Kidney tubule cell (primary cell): Measurements from ENCODE around the gene AFDN.
A peak's percentile ranks its signal among the peaks of the same experiment; 100 is the strongest.
"Not testable (repeated sequence)": the region's sequence is repeated elsewhere in the genome, so short reads cannot be mapped to it uniquely, and the experiment has no call there.

Experiments used
- DNase-seq: peaks from one replicate; pipeline ENCODE4 v3.0.0-alpha.2; 2018; ENCODE audit warnings: low spot score

The AFDN gene

GRCh38 chr6:167953551-167953950, 126.8 kb downstream of the AFDN start:
- DNase-seq = no peak

- DNase-seq = no peak
Observed at GRCh38 chr6:167954151-167954550, 127.4 kb downstream of the AFDN start.

GRCh38 chr6:167956491-167956890, 129.8 kb downstream of the AFDN start:
- DNase-seq = peak; percentile 84

GRCh38 chr6:167956983-167957492, 130.3 kb downstream of the AFDN start:
- peak; percentile 85 for DNase-seq

GRCh38 chr6:167957626-167958025, 130.9 kb downstream of the AFDN start:
- DNase-seq = peak; percentile 77

GRCh38 chr6:167960579-167960978, 133.9 kb downstream of the AFDN start:
- DNase-seq = no peak

GRCh38 chr6:167962711-167963110, 136.0 kb downstream of the AFDN start:
- no peak for DNase-seq

GRCh38 chr6:167963589-167964057, 136.9 kb downstream of the AFDN start:
- no peak for DNase-seq

GRCh38 chr6:167965592-167966539, 139.2 kb downstream of the AFDN start:
- no peak for DNase-seq

GRCh38 chr6:167966540-167966905, 139.8 kb downstream of the AFDN start:
- DNase-seq = no peak

- peak; percentile 41 for DNase-seq
Observed at GRCh38 chr6:167968091-167968490, 141.4 kb downstream of the AFDN start.

GRCh38 chr6:167970230-167970629, 143.5 kb downstream of the AFDN start:
- DNase-seq = no peak

- DNase-seq = no peak
Observed at GRCh38 chr6:167972193-167972592, 145.5 kb downstream of the AFDN start.

GRCh38 chr6:167973148-167973885, 146.6 kb downstream of the AFDN start:
- no peak for DNase-seq

- DNase-seq = no peak
Observed at GRCh38 chr6:167974640-167975344, 148.1 kb downstream of the AFDN start.

GRCh38 chr6:167975458-167975857, 148.7 kb downstream of the AFDN start:
- no peak for DNase-seq

- DNase-seq = not testable (repeated sequence)
Observed at GRCh38 chr6:167976116-167976657, 149.5 kb downstream of the AFDN start.

GRCh38 chr6:167976708-167977107, 150.0 kb downstream of the AFDN start:
- DNase-seq = no peak

GRCh38 chr6:167977717-167978467, 151.2 kb downstream of the AFDN start:
- DNase-seq = no peak

GRCh38 chr6:167978607-167979006, 151.9 kb downstream of the AFDN start:
- no peak for DNase-seq
